IPS-20b (cell line): ENCODE results near the gene CDH13.

Source experiments
- H3K27ac ChIP-seq: one replicate; pipeline ENCODE4 v1.5.1; 2013; ENCODE audit warnings: low read length
- H3K27me3 ChIP-seq: 2 replicates; pipeline ENCODE4 v1.6.1; 2013; ENCODE audit warnings: mild to moderate bottlenecking, low read length, inconsistent platforms; ENCODE audit not compliant: insufficient read depth
- H3K36me3 ChIP-seq: 2 replicates; pipeline ENCODE4 v1.6.1; 2013; ENCODE audit warnings: low read depth, mild to moderate bottlenecking, inconsistent platforms, low read length, moderate library complexity; ENCODE audit not compliant: insufficient read depth
- H3K4me1 ChIP-seq: 2 replicates; pipeline ENCODE4 v1.6.1; 2013; ENCODE audit warnings: mild to moderate bottlenecking, control low read depth, inconsistent platforms, low read length, moderate library complexity; ENCODE audit not compliant: insufficient read depth
- H3K4me3 ChIP-seq: 2 replicates; pipeline ENCODE4 v1.5.1; 2013; ENCODE audit warnings: mild to moderate bottlenecking, low read length, inconsistent platforms
- H3K9ac ChIP-seq: 2 replicates; pipeline ENCODE4 v1.6.1; 2013; ENCODE audit warnings: low read depth, mild to moderate bottlenecking, inconsistent platforms, low read length, moderate library complexity
- H3K9me3 ChIP-seq: 2 replicates; pipeline ENCODE4 v1.6.1; 2013; ENCODE audit warnings: mild to moderate bottlenecking, low read depth, low read length, inconsistent platforms; ENCODE audit not compliant: insufficient read depth

The CDH13 gene

GRCh38 chr16:83725313-83725712 is 1098.5 kb downstream of the CDH13 start:
- H3K27me3 ChIP-seq, result no peaks in the 10 kb centered on the region
- no peaks in the 10 kb centered on the region for H3K4me1 ChIP-seq
- no peak overlapping the region for H3K9ac ChIP-seq
- H3K9me3 ChIP-seq, result no peaks in the 10 kb centered on the region
- H3K36me3 ChIP-seq, result no peaks in the 10 kb centered on the region
- H3K27ac ChIP-seq, result no peak overlapping the region
- no peak overlapping the region for H3K4me3 ChIP-seq

- H3K4me1 ChIP-seq, result no peaks in the 10 kb centered on the region
- H3K27ac ChIP-seq, result no peak overlapping the region
- H3K9ac ChIP-seq, result no peak overlapping the region
- H3K9me3 ChIP-seq, result 0 out of 2 replicates have a peak, but pooled peaks cover 3% of the 10 kb centered on the region
- no peaks in the 10 kb centered on the region for H3K27me3 ChIP-seq
- no peak overlapping the region for H3K4me3 ChIP-seq
- no peaks in the 10 kb centered on the region for H3K36me3 ChIP-seq
These were observed 1100.2 kb downstream of the CDH13 start for GRCh38 chr16:83727018-83727417.

- H3K27ac ChIP-seq, result no peak overlapping the region
- 0 out of 2 replicates have a peak, but pooled peaks cover 3% of the 10 kb centered on the region for H3K9me3 ChIP-seq
- H3K4me3 ChIP-seq, result no peak overlapping the region
- H3K9ac ChIP-seq, result no peak overlapping the region
- H3K27me3 ChIP-seq, result no peaks in the 10 kb centered on the region
- no peaks in the 10 kb centered on the region for H3K36me3 ChIP-seq
- H3K4me1 ChIP-seq, result no peaks in the 10 kb centered on the region
These were observed 1101.1 kb downstream of the CDH13 start for GRCh38 chr16:83727751-83728352.

- Histone ChIP-seq H3K27ac (no peak overlapping the region), H3K36me3 (no peaks in the 10 kb centered on the region), H3K27me3 (no peaks in the 10 kb centered on the region), H3K9ac (no peak overlapping the region), H3K4me3 (no peak overlapping the region), H3K4me1 (no peaks in the 10 kb centered on the region), H3K9me3 (0 out of 2 replicates have a peak, but pooled peaks cover 3% of the 10 kb centered on the region)
These were observed 1101.7 kb downstream of the CDH13 start for GRCh38 chr16:83728492-83728891.

GRCh38 chr16:83730812-83731211 is 1104.0 kb downstream of the CDH13 start:
- H3K27ac ChIP-seq, result no peak overlapping the region
- no peaks in the 10 kb centered on the region for H3K27me3 ChIP-seq
- H3K9ac ChIP-seq, result no peak overlapping the region
- no peaks in the 10 kb centered on the region for H3K4me1 ChIP-seq
- H3K36me3 ChIP-seq, result no peaks in the 10 kb centered on the region
- peaks cover 10% of the 10 kb centered on the region for H3K9me3 ChIP-seq
- no peak overlapping the region for H3K4me3 ChIP-seq

- H3K27ac ChIP-seq, result no peak overlapping the region
- no peak overlapping the region for H3K4me3 ChIP-seq
- no peaks in the 10 kb centered on the region for H3K27me3 ChIP-seq
- H3K4me1 ChIP-seq, result no peaks in the 10 kb centered on the region
- H3K9ac ChIP-seq, result no peak overlapping the region
- H3K36me3 ChIP-seq, result no peaks in the 10 kb centered on the region
- peaks cover 10% of the 10 kb centered on the region for H3K9me3 ChIP-seq
These were observed 1105.8 kb downstream of the CDH13 start for GRCh38 chr16:83732536-83732935.

- no peak overlapping the region for H3K4me3 ChIP-seq
- H3K27ac ChIP-seq, result no peak overlapping the region
- H3K4me1 ChIP-seq, result no peaks in the 10 kb centered on the region
- H3K27me3 ChIP-seq, result no peaks in the 10 kb centered on the region
- H3K9ac ChIP-seq, result no peak overlapping the region
- peaks cover 10% of the 10 kb centered on the region for H3K9me3 ChIP-seq
- no peaks in the 10 kb centered on the region for H3K36me3 ChIP-seq
These were observed 1106.5 kb downstream of the CDH13 start for GRCh38 chr16:83733301-83733700.

- Histone ChIP-seq H3K9me3 (peaks cover 10% of the 10 kb centered on the region), H3K27ac (no peak overlapping the region), H3K27me3 (no peaks in the 10 kb centered on the region), H3K4me1 (no peaks in the 10 kb centered on the region), H3K36me3 (no peaks in the 10 kb centered on the region), H3K9ac (no peak overlapping the region), H3K4me3 (no peak overlapping the region)
These were observed 1107.4 kb downstream of the CDH13 start for GRCh38 chr16:83734136-83734535.

- H3K9ac ChIP-seq, result no peak overlapping the region
- peaks cover 8% of the 10 kb centered on the region for H3K9me3 ChIP-seq
- no peaks in the 10 kb centered on the region for H3K36me3 ChIP-seq
- no peaks in the 10 kb centered on the region for H3K27me3 ChIP-seq
- no peak overlapping the region for H3K4me3 ChIP-seq
- H3K27ac ChIP-seq, result no peak overlapping the region
- H3K4me1 ChIP-seq, result no peaks in the 10 kb centered on the region
These were observed 1111.1 kb downstream of the CDH13 start for GRCh38 chr16:83737729-83738354.

GRCh38 chr16:83738923-83739503 is 1112.2 kb downstream of the CDH13 start:
- H3K9me3 ChIP-seq, result peaks cover 3% of the 10 kb centered on the region
- no peaks in the 10 kb centered on the region for H3K36me3 ChIP-seq
- H3K9ac ChIP-seq, result no peak overlapping the region
- no peaks in the 10 kb centered on the region for H3K4me1 ChIP-seq
- no peak overlapping the region for H3K4me3 ChIP-seq
- no peak overlapping the region for H3K27ac ChIP-seq
- no peaks in the 10 kb centered on the region for H3K27me3 ChIP-seq

GRCh38 chr16:83742124-83742899 is 1115.5 kb downstream of the CDH13 start:
- Histone ChIP-seq H3K36me3 (no peaks in the 10 kb centered on the region), H3K9me3 (no peaks in the 10 kb centered on the region), H3K27me3 (no peaks in the 10 kb centered on the region), H3K27ac (no peak overlapping the region), H3K4me1 (no peaks in the 10 kb centered on the region), H3K9ac (no peak overlapping the region), H3K4me3 (no peak overlapping the region)
